Neural cell (in vitro differentiated cells): Measurements from ENCODE around the gene SELENOF. TPM values are rescaled to one million over a fixed set of nuclear protein-coding genes. Genes with fewer than 3 reads are reported as not detected.

Experiments used
- H2AFZ ChIP-seq: fragments of 200-600, 300-800 bp; sonication (generic), shearing (Covaris generic); 2 replicates; pipeline ENCODE4 v1.6.0; 2014; ENCODE audit warnings: low read depth, mild to moderate bottlenecking, antibody characterized with exemption, low read length, moderate library complexity
- H3F3A ChIP-seq: fragments of 200-600 bp; shearing (Covaris generic); 2 replicates; pipeline ENCODE4 v1.6.1; 2016; ENCODE audit warnings: mild to moderate bottlenecking, moderate library complexity, mixed read lengths, antibody characterized with exemption, low read length; ENCODE audit not compliant: insufficient read depth, poor library complexity, severe bottlenecking
- H3K27ac ChIP-seq: fragments of 200-600, 300-800 bp; sonication (generic), shearing (Covaris generic); 2 replicates; pipeline ENCODE4 v1.5.1; 2014; ENCODE audit warnings: mild to moderate bottlenecking, low read length, moderate library complexity
- H3K27me3 ChIP-seq: fragments of 300-800, 200-600 bp; sonication (generic), shearing (Covaris generic); 2 replicates; pipeline ENCODE4 v1.6.0; 2014; ENCODE audit warnings: mild to moderate bottlenecking, low read depth, low read length, moderate library complexity; ENCODE audit not compliant: insufficient read depth
- H3K36me3 ChIP-seq: fragments of 300-800, 200-600 bp; sonication (generic), shearing (Covaris generic); 2 replicates; pipeline ENCODE4 v1.5.1; 2014; ENCODE audit warnings: mild to moderate bottlenecking, antibody characterized with exemption, low read length, moderate library complexity; ENCODE audit not compliant: insufficient read depth
- H3K4me2 ChIP-seq: fragments of 300-800, 200-600 bp; sonication (generic), shearing (Covaris generic); 2 replicates; pipeline ENCODE4 v1.6.0; 2014; ENCODE audit warnings: mild to moderate bottlenecking, low read length
- H3K4me3 ChIP-seq: fragments of 300-800, 200-600 bp; sonication (generic), shearing (Covaris generic); 2 replicates; pipeline ENCODE4 v1.5.1; 2014; ENCODE audit warnings: mild to moderate bottlenecking, low read length, moderate library complexity
- H3K79me2 ChIP-seq: fragments of 200-600 bp; shearing (Covaris generic); replicated peaks from 2 replicates; pipeline ENCODE4 v1.6.0; 2014; ENCODE audit warnings: mild to moderate bottlenecking, low read length, moderate library complexity; ENCODE audit not compliant: insufficient read depth
- H3K9ac ChIP-seq: fragments of 300-800, 200-600 bp; sonication (generic), shearing (Covaris generic); 2 replicates; pipeline ENCODE4 v1.6.1; 2016; ENCODE audit warnings: mild to moderate bottlenecking, low read length, mixed read lengths
- H3K9me2 ChIP-seq: fragments of 200-600 bp; shearing (Covaris generic); 2 replicates; pipeline ENCODE4 v1.6.1; 2016; ENCODE audit warnings: mild to moderate bottlenecking, low read length, mixed read lengths; ENCODE audit not compliant: insufficient read depth
- H3K9me3 ChIP-seq: fragments of 200-600, 300-800 bp; sonication (generic), shearing (Covaris generic); 2 replicates; pipeline ENCODE4 v1.6.1; 2016; ENCODE audit warnings: mild to moderate bottlenecking, mixed run types, low read length, moderate library complexity, mixed read lengths
- H4K20me1 ChIP-seq: fragments of 200-600 bp; shearing (Covaris generic); 2 replicates; pipeline ENCODE4 v1.6.1; 2016; ENCODE audit warnings: mild to moderate bottlenecking, mixed run types; ENCODE audit not compliant: insufficient read depth
- POLR2AphosphoS5 ChIP-seq: IDR thresholded peaks from 2 replicates; pipeline ENCODE4 v1.6.1; 2012
- RAD21 ChIP-seq: fragments of 450-650 bp; conservative IDR thresholded peaks from 2 replicates; pipeline ENCODE4 v1.6.1; 2014; ENCODE audit warnings: antibody characterized with exemption, mild to moderate bottlenecking, moderate library complexity
- TAF1 ChIP-seq: IDR thresholded peaks from 2 replicates; pipeline ENCODE4 v1.6.1; 2012; ENCODE audit warnings: low read depth
- polyA plus RNA-seq: library from polyadenylated mRNA; depleted of rRNA; stranded (reverse); fragments of >200 nt; gene quantifications from 2 replicates; pipeline ENCODE4 v1.2.3, GENCODE V29; 2014
- TF ChIP-seq, protein P1 (sequence below): fragments of 450-650 bp; IDR thresholded peaks from 2 replicates; pipeline ENCODE4 v1.5.1; 2014; ENCODE audit warnings: antibody characterized with exemption, mild to moderate bottlenecking, moderate library complexity; ENCODE audit not compliant: poor library complexity, severe bottlenecking
- TF ChIP-seq, protein P2 (sequence below): IDR thresholded peaks from 2 replicates; pipeline ENCODE4 v1.6.1; 2012; ENCODE audit warnings: borderline replicate concordance

The SELENOF gene
- polyA plus RNA-seq, 1 donor from 2014 or later: 198 TPM

DNA sequence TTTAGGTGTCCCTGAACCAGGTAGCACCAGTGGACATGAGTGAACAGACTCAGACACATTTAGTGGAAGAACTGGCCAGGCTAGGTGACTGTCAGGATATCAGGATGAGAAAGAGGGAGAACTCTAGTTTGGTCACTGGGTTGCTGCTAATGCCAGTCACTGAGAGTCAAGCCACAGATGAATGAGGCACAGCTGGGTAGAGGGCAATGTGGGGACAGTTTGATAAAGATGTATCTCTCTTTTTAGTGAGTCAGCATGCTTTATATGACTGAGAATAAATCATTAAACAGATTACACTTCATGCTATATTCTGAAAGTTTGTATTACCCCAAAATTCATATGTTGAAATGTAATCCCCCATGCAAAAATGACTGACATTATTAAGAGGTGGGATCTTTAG, 87.1 kb downstream of the SELENOF start:
- TF ChIP-seq, protein P1, sequence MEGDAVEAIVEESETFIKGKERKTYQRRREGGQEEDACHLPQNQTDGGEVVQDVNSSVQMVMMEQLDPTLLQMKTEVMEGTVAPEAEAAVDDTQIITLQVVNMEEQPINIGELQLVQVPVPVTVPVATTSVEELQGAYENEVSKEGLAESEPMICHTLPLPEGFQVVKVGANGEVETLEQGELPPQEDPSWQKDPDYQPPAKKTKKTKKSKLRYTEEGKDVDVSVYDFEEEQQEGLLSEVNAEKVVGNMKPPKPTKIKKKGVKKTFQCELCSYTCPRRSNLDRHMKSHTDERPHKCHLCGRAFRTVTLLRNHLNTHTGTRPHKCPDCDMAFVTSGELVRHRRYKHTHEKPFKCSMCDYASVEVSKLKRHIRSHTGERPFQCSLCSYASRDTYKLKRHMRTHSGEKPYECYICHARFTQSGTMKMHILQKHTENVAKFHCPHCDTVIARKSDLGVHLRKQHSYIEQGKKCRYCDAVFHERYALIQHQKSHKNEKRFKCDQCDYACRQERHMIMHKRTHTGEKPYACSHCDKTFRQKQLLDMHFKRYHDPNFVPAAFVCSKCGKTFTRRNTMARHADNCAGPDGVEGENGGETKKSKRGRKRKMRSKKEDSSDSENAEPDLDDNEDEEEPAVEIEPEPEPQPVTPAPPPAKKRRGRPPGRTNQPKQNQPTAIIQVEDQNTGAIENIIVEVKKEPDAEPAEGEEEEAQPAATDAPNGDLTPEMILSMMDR: no peak
- no peak for TF ChIP-seq RAD21
- TF ChIP-seq POLR2AphosphoS5: no peak
- H3K27ac ChIP-seq: no peak overlapping the region
- no peaks in the 10 kb centered on the region for H3K36me3 ChIP-seq
- H3K9me3 ChIP-seq: no peaks in the 10 kb centered on the region
- H3K27me3 ChIP-seq: no peaks in the 10 kb centered on the region
- no peaks in the 10 kb centered on the region for H4K20me1 ChIP-seq
- no peak overlapping the region for H3K4me2 ChIP-seq
- H3K9me2 ChIP-seq: no peaks in the 10 kb centered on the region
- H3F3A ChIP-seq: no peaks in the 10 kb centered on the region
- no peak overlapping the region for H3K4me3 ChIP-seq
- H2AFZ ChIP-seq: no peak overlapping the region
- no peaks in the 10 kb centered on the region for H3K79me2 ChIP-seq
- no peak overlapping the region for H3K9ac ChIP-seq

DNA sequence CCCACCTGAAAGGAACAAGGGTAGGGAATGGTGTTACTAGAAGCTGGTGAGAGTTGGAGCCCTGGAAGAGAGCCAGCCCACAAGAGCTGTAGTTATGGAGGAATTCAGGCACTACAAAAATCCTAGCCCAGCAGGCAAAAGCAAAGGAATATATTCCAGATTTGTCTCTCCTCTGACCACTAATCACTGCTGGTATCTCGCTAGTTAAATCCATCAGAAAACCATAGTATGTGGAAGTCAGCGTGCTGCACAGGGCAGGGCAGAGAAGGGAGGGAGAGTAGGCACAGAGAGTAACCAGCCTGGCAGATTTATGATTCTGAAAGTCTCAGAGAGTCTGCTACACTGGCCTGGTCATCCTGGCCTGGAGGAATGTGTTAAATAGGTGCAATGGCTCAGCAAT, 88.6 kb downstream of the SELENOF start:
- H3K9me2 ChIP-seq: no peaks in the 10 kb centered on the region
- no peaks in the 10 kb centered on the region for H3F3A ChIP-seq
- no peaks in the 10 kb centered on the region for H3K27me3 ChIP-seq
- no peak overlapping the region for H3K9ac ChIP-seq
- H3K36me3 ChIP-seq: no peaks in the 10 kb centered on the region
- no peak overlapping the region for H3K4me2 ChIP-seq
- no peaks in the 10 kb centered on the region for H3K9me3 ChIP-seq
- H2AFZ ChIP-seq: no peak overlapping the region
- TF ChIP-seq TAF1: no peak
- TF ChIP-seq, protein P2, sequence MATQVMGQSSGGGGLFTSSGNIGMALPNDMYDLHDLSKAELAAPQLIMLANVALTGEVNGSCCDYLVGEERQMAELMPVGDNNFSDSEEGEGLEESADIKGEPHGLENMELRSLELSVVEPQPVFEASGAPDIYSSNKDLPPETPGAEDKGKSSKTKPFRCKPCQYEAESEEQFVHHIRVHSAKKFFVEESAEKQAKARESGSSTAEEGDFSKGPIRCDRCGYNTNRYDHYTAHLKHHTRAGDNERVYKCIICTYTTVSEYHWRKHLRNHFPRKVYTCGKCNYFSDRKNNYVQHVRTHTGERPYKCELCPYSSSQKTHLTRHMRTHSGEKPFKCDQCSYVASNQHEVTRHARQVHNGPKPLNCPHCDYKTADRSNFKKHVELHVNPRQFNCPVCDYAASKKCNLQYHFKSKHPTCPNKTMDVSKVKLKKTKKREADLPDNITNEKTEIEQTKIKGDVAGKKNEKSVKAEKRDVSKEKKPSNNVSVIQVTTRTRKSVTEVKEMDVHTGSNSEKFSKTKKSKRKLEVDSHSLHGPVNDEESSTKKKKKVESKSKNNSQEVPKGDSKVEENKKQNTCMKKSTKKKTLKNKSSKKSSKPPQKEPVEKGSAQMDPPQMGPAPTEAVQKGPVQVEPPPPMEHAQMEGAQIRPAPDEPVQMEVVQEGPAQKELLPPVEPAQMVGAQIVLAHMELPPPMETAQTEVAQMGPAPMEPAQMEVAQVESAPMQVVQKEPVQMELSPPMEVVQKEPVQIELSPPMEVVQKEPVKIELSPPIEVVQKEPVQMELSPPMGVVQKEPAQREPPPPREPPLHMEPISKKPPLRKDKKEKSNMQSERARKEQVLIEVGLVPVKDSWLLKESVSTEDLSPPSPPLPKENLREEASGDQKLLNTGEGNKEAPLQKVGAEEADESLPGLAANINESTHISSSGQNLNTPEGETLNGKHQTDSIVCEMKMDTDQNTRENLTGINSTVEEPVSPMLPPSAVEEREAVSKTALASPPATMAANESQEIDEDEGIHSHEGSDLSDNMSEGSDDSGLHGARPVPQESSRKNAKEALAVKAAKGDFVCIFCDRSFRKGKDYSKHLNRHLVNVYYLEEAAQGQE: no peak
- no peaks in the 10 kb centered on the region for H3K79me2 ChIP-seq
- no peaks in the 10 kb centered on the region for H4K20me1 ChIP-seq
- no peak overlapping the region for H3K4me3 ChIP-seq
- H3K27ac ChIP-seq: no peak overlapping the region

DNA sequence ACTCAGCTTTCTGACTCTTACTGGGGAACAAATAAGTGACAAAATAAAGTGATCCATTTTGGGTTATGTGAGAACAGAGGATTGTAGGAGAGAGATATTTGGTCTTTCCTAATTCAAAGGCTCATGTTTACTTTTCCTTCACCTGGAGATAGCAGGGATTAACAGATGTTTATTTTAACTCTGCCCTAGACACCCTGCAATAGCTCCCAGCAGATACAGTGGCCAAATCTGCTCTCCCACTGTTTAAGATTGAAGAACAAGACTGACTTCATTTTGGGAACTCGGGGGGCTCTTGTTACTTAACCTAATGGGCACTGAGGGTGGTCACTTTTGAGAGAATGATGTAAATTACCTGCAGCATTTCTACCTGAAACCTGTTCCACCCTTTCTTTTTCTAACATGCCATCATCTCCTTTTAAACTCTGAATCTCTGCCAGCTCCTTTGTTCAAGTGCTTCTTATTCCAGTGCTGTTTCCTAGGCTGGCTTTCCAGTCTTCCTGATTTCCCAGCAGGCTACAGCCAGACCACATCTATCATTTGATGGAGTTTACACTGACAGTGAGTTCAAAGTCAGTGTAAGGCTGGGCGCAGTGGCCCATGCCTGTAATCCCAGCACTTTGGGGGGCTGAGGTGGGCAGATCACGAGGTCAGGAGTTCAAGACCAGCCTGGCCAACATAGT, 90.0 kb downstream of the SELENOF start:
- Histone ChIP-seq H3K27me3 (no peaks in the 10 kb centered on the region), H3F3A (no peaks in the 10 kb centered on the region), H3K4me2 (no peak overlapping the region), H3K9ac (no peak overlapping the region), H3K4me3 (no peak overlapping the region), H2AFZ (no peak overlapping the region), H3K27ac (no peak overlapping the region), H3K9me2 (no peaks in the 10 kb centered on the region), H3K36me3 (no peaks in the 10 kb centered on the region), H4K20me1 (no peaks in the 10 kb centered on the region), H3K79me2 (no peaks in the 10 kb centered on the region), H3K9me3 (no peaks in the 10 kb centered on the region)
- TF ChIP-seq, protein P2: no peak
